ENCODE results near the gene TMEM213. TPM values are rescaled to one million over a fixed set of nuclear protein-coding genes. Genes with fewer than 3 reads are reported as not detected.

The TMEM213 gene
- total and polyA plus RNA-seq, 5 donors, result not detected

Other genes with a start within 250 kb of the TMEM213 start
- gene SVOPL, start 96.6 kb upstream of the TMEM213 start, total RNA-seq, result not detected
- not detected for gene SVOPL, start 96.6 kb upstream of the TMEM213 start, polyA plus RNA-seq
- gene ATP6V0A4, start 202 bp downstream of the TMEM213 start, total RNA-seq, result not detected
- not detected for gene ATP6V0A4, start 202 bp downstream of the TMEM213 start, polyA plus RNA-seq
- gene KIAA1549, start 183.4 kb downstream of the TMEM213 start, total RNA-seq, result 1 to 10 TPM in 3 of 4 donors, under 1 TPM in 1; 0.86 to 1.9 (median 1.6) TPM
- gene KIAA1549, start 183.4 kb downstream of the TMEM213 start, polyA plus RNA-seq, result 0.52 TPM
- 1 to 10 TPM; 4.4 to 5.5 (median 5.3) TPM for gene ZC3HAV1L, start 238.0 kb downstream of the TMEM213 start, total RNA-seq
- gene ZC3HAV1L, start 238.0 kb downstream of the TMEM213 start, polyA plus RNA-seq, result 0.86 TPM